ENCODE data around the gene BHLHE23. TPM values are rescaled to one million over a fixed set of nuclear protein-coding genes. Genes with fewer than 3 reads are reported as not detected.

BHLHE23 gene
- total RNA-seq, 4 donors from 2014 or later = not detected

GRCh38 chr20:62997417-62998035 is 9.2 kb downstream of the BHLHE23 start:
- TF ChIP-seq POLR2A (IDR thresholded peaks at IDR 0.05) (no peak), EP300 (IDR thresholded peaks at IDR 0.05) (no peak), POLR2AphosphoS5 (IDR thresholded peaks at IDR 0.05) (no peak), CTCF (IDR thresholded peaks at IDR 0.05) (no peak)
- DNase-seq (ENCODE audit: low spot score in 2 of 2) = no peak
- no peaks in the 10 kb centered on the region for H3K36me3 ChIP-seq
- no peaks in the 10 kb centered on the region for H3K9me3 ChIP-seq
- peaks cover 89% of the 10 kb centered on the region for H3K27me3 ChIP-seq
- no peak overlapping the region for H3K27ac ChIP-seq
- H3K4me1 ChIP-seq = no peaks in the 10 kb centered on the region
- whole genome bisulfite sequencing = 14% methylated on average over 17 of the region's 20 CpGs
- H3K4me3 ChIP-seq = no peak overlapping the region

DNA sequence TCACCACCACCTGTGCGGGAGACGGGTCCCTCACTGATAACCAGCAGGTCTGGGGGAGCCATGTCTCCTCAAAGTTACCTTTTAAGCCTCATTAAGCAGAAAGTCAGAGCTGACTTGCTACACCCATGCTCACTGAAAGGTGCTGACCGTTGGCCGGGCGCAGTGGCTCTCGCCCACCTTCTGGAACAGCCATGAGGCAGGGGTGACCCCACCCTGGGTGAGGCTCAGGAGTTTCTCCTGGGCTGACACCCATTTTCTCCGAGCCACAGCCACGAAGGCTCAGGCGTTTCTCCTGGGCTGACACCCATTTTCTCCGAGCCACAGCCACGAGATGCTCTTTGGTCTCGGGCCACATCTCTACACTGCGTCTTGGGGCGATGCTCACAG is 10.2 kb downstream of the BHLHE23 start:
- H3K36me3 ChIP-seq = no peaks in the 10 kb centered on the region
- no peak for DNase-seq (ENCODE audit: low spot score in 2 of 2)
- WGBS = 79% methylated on average over 13 of the region's 14 CpGs

GRCh38 chr20:62995898-62996595 is 10.7 kb downstream of the BHLHE23 start:
- no peak for TF ChIP-seq POLR2A (IDR thresholded peaks at IDR 0.05)
- no peak for TF ChIP-seq EP300 (IDR thresholded peaks at IDR 0.05)
- no peak for TF ChIP-seq CTCF (IDR thresholded peaks at IDR 0.05)
- no peak for TF ChIP-seq POLR2AphosphoS5 (IDR thresholded peaks at IDR 0.05)
- peaks cover 88% of the 10 kb centered on the region for H3K27me3 ChIP-seq

More for the DNA sequence above, 10.2 kb downstream of the BHLHE23 start:
- peaks cover 88% of the 10 kb centered on the region for H3K27me3 ChIP-seq
- H3K27ac ChIP-seq = no peak overlapping the region
- H3K9me3 ChIP-seq = no peaks in the 10 kb centered on the region
- TF ChIP-seq POLR2A (IDR thresholded peaks at IDR 0.05) (no peak), CTCF (IDR thresholded peaks at IDR 0.05) (no peak), POLR2AphosphoS5 (IDR thresholded peaks at IDR 0.05) (no peak), EP300 (IDR thresholded peaks at IDR 0.05) (no peak)
- H3K4me3 ChIP-seq = no peak overlapping the region
- no peaks in the 10 kb centered on the region for H3K4me1 ChIP-seq

DNA sequence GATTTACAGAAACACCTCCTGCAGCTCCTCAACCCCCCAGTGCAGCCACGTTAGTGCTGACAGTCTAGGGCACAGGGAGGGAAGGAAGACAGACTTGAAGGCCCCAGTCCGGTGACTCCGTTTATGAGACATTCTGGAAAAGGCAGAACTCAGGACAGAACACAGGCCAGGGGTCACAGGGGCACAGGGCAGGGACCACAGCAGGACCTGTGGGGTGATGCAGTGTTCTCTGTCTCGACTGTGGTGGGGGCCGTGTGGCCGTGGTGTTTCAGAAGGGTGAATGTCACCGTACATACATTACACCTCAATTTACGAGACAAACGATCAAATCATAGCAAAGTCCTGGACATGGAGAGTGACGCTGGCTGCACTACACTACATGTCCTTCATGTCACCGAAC is 11.3 kb downstream of the BHLHE23 start:
- no peak for DNase-seq (ENCODE audit: low spot score in 2 of 2)
- no peaks in the 10 kb centered on the region for H3K36me3 ChIP-seq
- H3K4me3 ChIP-seq = no peak overlapping the region
- 67% methylated on average over 11 of the region's 11 CpGs for whole genome bisulfite sequencing
- H3K4me1 ChIP-seq = no peaks in the 10 kb centered on the region
- no peak overlapping the region for H3K27ac ChIP-seq
- TF ChIP-seq POLR2A (IDR thresholded peaks at IDR 0.05) (no peak), CTCF (IDR thresholded peaks at IDR 0.05) (no peak), EP300 (IDR thresholded peaks at IDR 0.05) (no peak), POLR2AphosphoS5 (IDR thresholded peaks at IDR 0.05) (no peak)
- peaks cover 88% of the 10 kb centered on the region for H3K27me3 ChIP-seq
- H3K9me3 ChIP-seq = no peaks in the 10 kb centered on the region

More at GRCh38 chr20:62995898-62996595, 10.7 kb downstream of the BHLHE23 start:
- Histone ChIP-seq H3K4me3 (no peak overlapping the region), H3K4me1 (no peaks in the 10 kb centered on the region), H3K27ac (no peak overlapping the region), H3K36me3 (no peaks in the 10 kb centered on the region), H3K9me3 (no peaks in the 10 kb centered on the region)
- no peak for DNase-seq (ENCODE audit: low spot score in 2 of 2)
- WGBS = 76% methylated on average over 24 of the region's 25 CpGs

GRCh38 chr20:62994869-62995281 is 11.9 kb downstream of the BHLHE23 start:
- TF ChIP-seq POLR2AphosphoS5 (IDR thresholded peaks at IDR 0.05) (no peak), CTCF (IDR thresholded peaks at IDR 0.05) (no peak), EP300 (IDR thresholded peaks at IDR 0.05) (no peak), POLR2A (IDR thresholded peaks at IDR 0.05) (no peak)
- Histone ChIP-seq H3K27ac (no peak overlapping the region), H3K4me3 (no peak overlapping the region), H3K36me3 (no peaks in the 10 kb centered on the region), H3K4me1 (no peaks in the 10 kb centered on the region), H3K9me3 (no peaks in the 10 kb centered on the region), H3K27me3 (peaks cover 87% of the 10 kb centered on the region)
- 71% methylated on average over 18 of the region's 19 CpGs for WGBS
- DNase-seq (ENCODE audit: low spot score in 2 of 2) = no peak

Measured in suprapubic skin (tissue), 4 donors.